CD4-positive, alpha-beta T cell treated with Interleukin-1 beta for 1 hour (primary cell): ENCODE measurements around the gene HOXC12.
A peak's percentile ranks its signal among the peaks of the same experiment; 100 is the strongest.

Experiments
- DNase-seq, 2 donors: peaks; one replicate each; pipeline ENCODE4 v3.0.0-alpha.2; 2020 to 2022

The HOXC12 gene

DNA sequence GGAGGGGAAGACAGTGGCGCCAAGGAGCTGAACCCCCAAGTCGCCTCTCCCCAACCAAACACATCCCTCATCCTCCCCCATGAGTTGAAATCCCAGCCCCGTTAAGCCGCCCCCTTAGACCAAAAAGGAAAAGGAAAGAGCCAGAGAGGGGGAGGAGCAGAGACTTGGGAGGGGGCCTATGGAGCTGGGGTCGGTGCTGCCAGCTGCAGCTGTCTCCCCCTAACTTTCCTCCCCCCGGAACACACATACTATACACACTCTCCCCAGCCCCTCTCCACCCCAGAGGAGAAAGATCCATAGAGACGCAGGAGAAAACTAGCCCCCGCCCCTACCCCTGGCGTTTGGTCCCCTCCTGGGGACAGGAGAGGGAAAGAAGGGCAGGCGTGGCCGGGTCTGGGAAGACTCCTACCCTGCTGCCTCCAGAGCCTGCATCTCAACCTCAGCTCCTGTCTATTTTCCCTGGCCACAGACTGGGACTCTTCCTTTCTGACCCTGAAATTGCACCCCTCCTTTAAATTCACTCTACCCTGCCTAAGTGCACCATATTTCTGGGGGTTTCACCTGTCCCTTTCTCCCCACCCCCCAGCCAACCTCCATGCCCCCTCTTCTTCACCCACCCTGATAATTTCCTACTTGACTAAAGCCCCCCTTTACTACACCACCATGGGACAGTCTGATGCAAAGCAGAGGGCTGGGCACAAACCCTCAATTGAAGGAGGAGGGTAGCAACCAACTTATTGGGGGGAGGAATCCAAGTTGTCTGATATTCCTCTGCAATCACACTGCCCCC, 43.6 kb downstream of the HOXC12 start:
- DNase-seq = no peak

DNA sequence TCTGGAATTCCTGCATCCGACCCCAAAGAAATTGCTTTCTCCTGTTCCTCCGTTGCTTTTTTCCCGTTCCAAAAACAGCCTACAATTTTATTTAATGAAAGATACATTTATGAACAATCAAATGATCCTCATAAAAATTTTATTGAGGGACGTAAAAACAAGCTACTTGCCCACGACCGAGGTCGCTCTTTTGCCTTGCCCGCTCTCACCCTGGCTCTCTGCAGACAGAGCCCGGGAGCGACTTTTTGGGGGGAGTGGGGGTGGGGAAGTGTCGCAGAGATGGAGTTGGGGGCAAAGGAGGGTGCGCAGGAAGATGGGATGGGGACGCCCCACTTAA, 44.2 kb downstream of the HOXC12 start:
- DNase-seq = no peak

DNA sequence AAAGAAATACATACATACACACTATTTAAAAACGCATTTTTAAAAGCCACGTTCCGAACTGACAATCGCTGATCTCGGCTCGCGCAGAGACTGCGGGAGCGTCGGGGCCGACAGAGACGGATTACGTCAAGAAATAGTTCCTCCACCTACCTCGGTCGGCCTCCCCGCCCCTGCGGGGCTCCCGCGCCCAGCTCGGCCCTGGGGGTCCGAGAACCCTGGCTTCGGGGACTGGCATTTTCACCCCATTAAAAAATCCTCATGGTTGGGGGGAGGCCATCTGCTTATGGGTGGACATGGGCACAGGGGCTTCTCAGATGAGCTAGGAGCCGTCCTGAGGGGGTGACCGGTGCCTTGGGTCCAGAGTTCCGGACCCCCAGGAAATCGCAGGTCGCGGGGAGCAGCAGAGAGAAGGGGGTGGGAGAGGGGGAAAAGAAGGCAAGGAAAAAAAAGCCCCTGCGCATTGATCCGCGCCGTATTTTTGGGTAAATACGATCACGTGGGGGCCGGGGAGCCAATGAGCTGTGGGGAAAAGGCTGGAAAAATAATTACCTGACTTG, 44.9 kb downstream of the HOXC12 start:
- DNase-seq = no peak

DNA sequence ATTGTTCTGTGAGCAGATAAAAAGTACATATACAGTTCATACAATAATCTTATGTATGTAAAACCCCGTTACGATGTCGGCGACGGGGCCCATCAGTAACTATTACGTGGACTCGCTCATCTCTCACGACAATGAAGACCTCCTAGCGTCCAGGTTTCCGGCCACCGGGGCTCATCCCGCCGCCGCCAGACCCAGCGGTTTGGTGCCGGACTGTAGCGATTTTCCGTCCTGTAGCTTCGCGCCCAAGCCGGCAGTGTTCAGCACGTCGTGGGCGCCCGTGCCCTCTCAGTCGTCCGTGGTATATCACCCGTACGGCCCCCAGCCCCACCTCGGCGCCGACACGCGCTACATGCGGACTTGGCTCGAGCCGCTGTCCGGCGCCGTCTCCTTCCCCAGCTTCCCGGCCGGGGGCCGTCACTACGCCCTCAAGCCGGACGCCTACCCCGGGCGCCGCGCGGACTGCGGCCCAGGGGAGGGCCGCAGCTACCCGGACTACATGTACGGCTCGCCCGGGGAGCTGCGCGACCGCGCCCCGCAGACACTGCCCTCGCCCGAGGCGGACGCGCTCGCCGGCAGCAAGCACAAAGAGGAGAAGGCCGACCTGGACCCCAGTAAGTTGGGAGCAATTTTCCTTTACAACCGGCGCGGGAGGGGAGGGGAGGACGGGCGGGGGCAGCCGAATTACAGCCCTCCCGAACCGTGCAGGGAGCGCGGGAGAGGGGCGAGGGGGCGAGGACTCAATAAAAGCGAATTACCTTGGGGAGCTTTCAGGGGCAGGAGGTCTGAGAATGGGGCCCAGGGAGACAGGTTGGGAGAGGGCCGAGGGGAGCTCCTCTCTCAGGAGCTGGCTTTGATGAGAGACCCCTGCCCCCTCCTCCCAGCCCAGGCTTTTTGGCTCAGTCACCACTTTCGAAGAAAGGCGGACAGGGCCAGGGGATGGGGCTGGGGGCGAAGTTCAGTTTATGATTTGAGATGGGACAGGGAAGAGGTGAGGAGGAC, 45.7 kb downstream of the HOXC12 start, which contains the start of gene HOXC9:
Gene HOXC9, plus strand, starts transcription at position 46 of the 999 bp plus-strand sequence. Its CDS starts 28 bp downstream, at position 74.
- no peak for DNase-seq

DNA sequence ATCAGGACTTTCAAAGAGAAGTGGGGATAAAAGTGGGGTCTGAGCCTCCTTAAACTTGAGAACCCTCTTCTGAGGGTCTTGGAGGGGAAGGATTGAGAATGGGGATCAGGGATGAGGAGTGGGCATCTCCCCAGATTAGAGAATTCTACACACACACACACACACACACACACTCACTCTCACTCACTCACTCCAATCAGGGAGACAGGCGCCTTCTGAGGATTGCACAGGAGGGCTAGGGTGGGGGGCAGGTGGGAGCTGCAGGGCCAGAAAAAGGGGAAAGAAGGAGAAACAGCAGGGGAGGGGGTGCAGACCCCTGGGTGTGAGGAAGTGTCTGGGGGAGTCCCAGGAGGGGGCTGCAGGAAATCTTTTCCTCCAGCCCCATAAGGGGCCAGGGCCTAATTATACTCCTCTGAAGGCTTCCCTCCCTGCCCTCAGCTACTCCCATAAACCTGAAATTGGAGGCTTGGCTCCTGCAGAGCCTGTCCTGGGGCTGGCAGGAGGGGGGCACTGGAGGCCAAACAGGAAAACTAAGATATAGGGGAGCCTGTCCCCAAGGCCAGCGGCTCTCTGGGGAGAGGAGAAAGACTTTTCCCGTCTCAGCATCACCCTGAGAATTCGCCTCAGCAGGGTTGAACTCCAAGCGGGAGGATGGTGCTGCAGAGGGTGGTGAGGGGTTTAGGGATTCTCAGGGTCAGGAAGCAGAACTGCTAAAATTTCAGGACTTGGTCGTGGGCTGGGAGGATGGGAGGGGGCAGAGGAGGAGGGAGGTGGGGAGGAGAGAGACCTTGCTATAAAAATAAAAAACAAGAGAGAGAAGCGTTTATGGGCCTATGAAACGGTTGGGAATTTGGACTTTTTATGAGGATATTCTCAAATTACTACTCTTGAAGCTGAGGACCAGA, 46.8 kb downstream of the HOXC12 start:
- no peak for DNase-seq

DNA sequence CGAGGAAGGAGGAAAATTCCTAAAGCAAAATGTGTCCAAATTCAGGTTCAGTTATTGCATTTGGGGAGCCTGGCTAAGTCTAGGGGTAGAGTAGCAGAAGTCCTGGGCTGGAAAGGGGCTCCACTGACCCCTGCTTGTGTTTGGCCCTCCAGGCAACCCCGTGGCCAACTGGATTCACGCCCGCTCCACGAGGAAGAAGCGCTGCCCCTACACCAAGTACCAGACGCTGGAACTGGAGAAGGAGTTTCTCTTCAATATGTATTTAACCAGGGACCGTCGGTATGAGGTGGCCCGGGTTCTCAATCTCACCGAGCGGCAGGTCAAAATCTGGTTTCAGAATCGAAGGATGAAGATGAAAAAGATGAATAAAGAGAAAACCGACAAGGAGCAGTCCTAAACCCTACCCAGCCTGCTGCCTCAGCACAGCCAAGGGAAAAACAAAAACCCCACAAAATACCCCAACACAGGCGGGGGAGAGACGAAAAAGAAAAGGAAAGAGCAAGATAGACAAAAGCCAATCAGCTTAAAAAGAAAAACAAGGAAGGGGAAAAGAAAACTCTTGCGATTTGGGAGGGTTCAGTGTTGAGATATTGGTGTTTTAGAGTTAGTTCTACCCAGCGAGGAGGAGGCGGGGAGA, 47.7 kb downstream of the HOXC12 start:
- no peak for DNase-seq

DNA sequence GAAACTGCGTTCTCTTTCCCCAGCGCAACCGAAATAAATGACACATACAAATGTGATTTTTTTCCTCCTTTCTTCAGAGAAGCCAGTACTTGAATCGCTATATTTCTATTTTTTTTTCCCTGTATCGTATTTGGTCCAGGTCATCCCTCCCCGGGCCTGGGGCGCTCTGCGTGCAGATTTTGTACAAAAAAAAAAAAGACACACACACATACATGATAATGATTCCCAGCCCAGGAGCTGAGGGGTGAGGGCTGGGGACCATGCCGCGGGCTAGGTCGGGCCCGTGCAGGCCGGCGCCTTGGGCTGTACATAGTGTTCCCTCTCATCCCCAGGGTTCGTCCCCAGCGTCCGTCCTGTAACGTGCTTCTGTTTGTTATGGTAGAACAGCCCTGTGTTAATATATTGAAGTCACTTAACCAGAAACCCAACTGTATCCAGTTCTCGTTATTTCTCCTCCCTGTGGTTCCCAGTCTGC, 48.2 kb downstream of the HOXC12 start:
- DNase-seq = no peak

DNA sequence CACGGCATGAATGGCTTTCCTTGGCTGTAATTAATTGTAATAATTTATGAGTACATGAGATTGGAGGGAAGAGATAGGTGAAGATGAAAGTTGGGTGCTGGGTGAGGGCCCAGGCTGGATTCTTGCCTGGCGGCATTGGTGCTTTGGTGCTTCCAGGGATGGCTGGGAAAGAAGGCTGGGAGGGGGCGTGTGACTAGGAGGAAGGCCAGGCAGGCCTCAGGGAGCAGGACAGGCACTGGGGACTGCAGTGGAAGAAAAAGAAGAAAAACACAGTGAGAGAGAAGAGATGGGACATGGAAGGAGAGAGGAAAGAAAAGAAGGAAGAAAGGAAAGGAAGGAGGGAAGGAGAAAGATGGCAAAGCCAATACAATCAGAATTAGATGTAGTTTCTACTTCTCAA, 48.9 kb downstream of the HOXC12 start:
- DNase-seq = no peak

DNA sequence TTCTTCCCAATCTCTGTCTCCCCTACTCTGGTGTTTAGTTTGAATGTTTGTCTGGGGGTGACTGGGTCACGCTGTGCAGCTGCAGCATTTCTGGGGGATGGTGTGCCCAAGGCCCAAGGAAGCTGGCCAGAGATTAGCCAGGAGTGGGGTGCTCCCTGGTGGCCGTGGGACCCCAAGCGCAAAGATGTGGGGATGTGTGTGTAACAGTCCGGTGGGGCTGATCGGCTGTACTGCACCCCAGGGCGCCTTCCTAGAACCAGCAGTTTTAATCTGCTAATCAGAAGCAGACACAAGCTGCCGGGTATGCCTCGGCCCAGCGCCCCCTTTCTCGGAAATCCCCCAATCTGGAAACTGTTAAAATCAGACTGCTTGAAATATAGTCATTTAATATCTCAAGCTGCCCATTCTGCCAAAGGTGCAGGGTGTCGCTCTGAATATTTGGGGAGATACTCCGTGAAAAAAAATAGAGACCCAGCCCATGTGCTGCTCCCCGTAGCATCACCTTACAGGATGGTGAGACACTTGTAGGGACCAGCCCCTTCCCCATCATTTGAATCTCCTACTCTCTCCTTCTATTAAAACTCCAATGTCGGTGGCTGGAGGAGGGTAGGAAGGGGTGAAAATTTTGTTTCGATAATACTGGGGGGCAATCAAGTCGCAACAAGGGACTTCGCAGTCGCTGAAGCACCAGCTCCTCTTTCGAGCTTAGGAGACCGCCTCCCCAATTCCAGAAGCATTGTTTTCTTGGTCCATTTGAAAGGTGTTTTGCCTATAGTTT, 49.5 kb downstream of the HOXC12 start:
- no peak for DNase-seq

DNA sequence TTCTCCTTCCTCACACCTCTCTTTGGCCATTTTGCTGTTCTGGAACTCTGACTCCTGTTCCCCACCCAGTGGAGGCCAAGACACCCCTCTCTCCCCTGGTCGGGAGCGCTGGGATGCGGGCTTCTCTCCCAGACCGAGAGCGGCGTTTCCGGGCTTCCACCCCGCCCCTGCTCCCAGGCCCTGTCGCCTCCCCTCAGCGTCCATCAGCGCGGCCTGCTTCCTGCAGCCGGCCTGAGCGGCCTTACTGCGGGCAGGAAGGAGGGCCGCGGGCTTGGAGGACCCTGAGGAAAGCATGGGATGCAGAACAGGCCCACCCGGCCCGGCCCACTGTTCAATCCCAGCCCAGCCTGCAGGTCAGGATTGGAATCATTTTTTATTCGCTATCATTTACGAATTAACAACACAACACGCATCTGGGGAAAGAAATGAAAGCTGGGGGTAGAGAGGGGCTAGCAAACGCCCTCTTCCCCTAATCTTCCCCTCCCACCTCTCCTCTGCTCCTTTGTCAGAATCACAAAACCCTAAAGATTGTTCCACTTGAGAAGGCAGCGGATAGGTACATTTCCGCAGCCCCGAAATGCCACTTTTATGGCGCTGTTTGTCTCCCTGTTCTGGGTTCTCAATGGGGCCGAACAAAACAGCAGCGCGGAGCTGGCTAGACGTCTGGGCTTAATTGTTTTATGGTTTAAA, 50.3 kb downstream of the HOXC12 start:
- no peak for DNase-seq

DNA sequence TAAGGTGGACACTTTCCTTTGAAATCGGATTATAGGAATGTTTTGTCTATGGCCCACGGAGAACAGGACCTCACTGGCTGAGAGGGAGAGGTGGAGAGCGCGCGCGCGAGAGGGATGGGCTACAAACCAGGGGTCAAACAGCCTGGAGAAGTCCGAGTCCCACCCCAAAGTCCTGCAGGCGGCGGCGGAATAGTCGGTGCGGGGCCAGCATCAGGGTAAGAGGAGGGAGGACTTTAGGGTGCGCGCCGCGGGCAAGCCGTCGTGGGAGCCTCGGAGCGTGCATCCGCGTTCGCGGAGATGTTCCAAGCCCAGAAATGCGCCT, 50.8 kb downstream of the HOXC12 start:
- no peak for DNase-seq

DNA sequence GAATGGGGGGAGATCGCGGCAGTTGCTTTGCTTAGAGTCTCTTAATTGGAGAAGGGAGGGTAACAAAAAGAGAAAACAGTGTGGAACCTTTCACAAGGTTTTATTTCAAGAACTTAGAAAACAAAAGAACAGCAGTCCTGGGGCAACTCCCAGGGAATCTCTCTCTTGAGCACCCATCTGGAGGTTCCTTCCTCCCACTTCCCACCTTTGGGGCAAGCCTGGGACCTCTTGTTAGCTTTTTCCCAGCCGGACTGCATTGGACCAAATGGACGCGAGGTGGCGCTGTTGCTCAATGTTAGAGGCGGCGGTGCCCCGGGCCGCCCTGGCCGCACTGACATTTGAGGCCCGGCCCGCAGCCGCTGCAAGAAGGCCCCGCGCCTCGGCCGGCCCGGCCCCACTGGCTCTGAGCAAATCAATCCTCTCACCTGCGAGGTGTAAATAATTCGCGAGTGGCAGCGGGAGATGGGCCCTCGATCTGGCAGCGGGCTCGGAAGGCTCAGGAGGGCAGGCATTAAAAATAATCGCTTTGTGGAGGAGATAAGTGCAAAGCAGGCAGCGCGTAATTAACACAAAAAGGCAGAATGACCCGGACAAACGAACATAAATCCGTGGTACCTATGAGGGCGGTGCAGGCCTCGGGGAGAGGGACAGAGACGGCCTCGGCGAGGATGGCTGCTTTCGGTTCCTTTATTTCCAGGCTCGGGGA, 51.3 kb downstream of the HOXC12 start:
- DNase-seq = peak; percentile 78 to 85

DNA sequence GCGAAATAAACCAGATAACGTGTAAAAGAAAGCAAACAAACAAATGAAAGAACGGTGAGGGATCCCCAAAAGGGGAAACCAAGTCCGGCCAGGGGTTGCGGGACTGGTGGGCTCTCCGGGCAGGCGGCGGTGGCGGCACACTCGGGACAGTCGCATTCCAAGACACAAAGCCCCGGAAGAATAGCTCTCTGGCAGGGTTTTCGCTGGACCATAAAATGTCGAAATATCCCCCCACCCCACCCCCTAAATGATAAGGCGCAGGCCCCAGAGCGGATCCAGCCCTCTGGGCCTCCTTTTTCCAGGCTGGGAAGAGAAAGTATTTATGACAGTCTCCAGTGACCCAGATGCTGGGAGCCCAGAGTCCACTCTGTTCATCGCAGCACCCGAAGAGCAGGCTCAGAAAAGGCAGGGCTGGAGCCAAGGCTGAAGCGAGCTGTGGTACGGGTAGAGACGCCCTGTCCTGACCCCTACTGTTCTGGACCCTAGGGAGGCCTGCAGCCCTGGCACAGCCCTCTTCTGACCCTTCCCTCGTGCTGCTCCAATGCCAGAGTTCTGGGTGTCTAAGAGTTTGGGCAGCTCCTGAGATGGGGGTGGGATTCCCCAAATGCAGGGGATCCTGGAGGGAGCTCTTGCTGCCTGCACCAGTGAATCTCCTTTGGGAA, 52.0 kb downstream of the HOXC12 start:
- no peak for DNase-seq

DNA sequence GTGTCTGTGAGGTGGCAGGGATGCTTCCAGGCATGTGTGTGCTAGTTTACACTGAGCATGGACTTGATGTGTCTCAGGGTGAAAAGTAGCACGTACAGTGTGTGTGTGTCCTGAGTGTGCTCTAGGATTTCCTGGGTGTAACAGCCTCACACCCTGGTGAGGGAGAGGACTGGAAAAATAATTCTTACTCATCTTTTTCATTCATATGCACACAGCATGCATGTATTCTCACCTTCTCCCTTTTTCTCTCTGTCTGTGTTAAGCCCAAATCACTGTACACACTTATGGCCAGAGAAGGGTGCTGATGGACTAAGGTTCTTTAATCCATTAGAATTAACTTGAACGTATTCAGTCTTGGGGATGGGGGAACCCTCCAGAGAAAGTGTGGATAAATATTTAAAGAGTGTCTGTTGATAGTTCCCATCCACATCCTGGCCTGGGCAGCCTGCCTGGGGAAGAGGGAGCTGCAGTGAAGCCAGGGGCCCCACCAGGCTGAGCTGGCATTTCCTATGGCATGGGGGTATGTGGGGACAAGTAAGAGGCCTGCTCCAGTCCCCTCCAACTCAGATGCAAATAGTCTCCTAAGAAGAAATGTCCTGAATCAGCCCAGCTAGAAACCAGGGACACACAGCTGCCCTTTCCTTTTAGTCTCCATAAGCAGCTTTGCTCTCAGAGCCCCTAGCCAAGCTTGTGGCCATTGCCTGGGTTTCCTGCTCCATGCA, 53.0 kb downstream of the HOXC12 start:
- no peak for DNase-seq

DNA sequence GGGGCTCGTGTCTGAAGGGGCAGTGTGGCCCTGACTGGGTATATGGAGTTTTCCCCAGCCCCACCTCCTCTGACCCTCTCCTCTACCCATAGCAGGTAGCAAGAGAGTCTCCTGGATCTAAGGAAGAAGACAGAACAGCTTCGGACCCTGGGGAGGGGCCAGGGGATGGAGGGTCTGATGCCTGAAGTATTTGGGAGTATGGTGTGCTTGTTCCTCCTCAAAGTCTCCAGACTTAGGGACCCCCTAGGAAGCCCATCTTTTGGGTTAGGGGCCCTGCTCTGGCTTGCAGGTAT, 53.5 kb downstream of the HOXC12 start:
- DNase-seq = no peak
